Ishikawa (cell line): ENCODE measurements around the gene PDS5B.

Experiments used
- CEBPB ChIP-seq: IDR thresholded peaks from 2 replicates; pipeline ENCODE4 v1.6.1; 2012
- EGR1 ChIP-seq: IDR thresholded peaks from 2 replicates; pipeline ENCODE4 v1.6.1; 2012
- EP300 ChIP-seq: IDR thresholded peaks from 2 replicates; pipeline ENCODE4 v1.6.1; 2012; ENCODE audit warnings: borderline replicate concordance
- FOXM1 ChIP-seq: IDR thresholded peaks from 2 replicates; pipeline ENCODE4 v1.6.1; 2012; ENCODE audit warnings: low read depth, borderline replicate concordance
- MAX ChIP-seq: IDR thresholded peaks from 2 replicates; pipeline ENCODE4 v1.6.1; 2012
- TAF1 ChIP-seq: IDR thresholded peaks from 2 replicates; pipeline ENCODE4 v1.6.1; 2012; ENCODE audit warnings: low read depth, mild to moderate bottlenecking
- TCF12 ChIP-seq: IDR thresholded peaks from 2 replicates; pipeline ENCODE4 v1.6.1; 2012; ENCODE audit warnings: low read depth
- TEAD4 ChIP-seq: IDR thresholded peaks from 2 replicates; pipeline ENCODE4 v1.6.1; 2012
- USF1 ChIP-seq: IDR thresholded peaks from 2 replicates; pipeline ENCODE4 v1.6.1; 2012
- YY1 ChIP-seq: IDR thresholded peaks from 2 replicates; pipeline ENCODE4 v1.6.1; 2012; ENCODE audit warnings: low read depth

GRCh38 chr13:32713397-32713796 is 127.1 kb downstream of the PDS5B start:
- TF ChIP-seq TCF12 (no peak), CEBPB (no peak), YY1 (no peak), MAX (no peak), EGR1 (no peak), TEAD4 (no peak), TAF1 (no peak), FOXM1 (no peak), EP300 (no peak), USF1 (no peak)
